Loucy (cell line): Measurements from ENCODE around the gene CXorf49B.
"Not testable (repeated sequence)": the region's sequence is repeated elsewhere in the genome, so short reads cannot be mapped to it uniquely, and the experiment has no call there.

ENCODE experiments used
- H2AFZ ChIP-seq: fragments of 200-600 bp; sonication (generic); 2 replicates; pipeline ENCODE4 v1.6.0; 2016; ENCODE audit warnings: antibody characterized with exemption, mild to moderate bottlenecking, low read length, moderate library complexity
- H3F3A ChIP-seq: fragments of 200-600 bp; 2 replicates; pipeline ENCODE4 v1.6.0; 2016; ENCODE audit warnings: antibody characterized with exemption, low read depth, mild to moderate bottlenecking
- H3K27me3 ChIP-seq: fragments of 200-600 bp; sonication (generic); 2 replicates; pipeline ENCODE4 v1.6.1; 2014; ENCODE audit warnings: low read length, mild to moderate bottlenecking; ENCODE audit not compliant: insufficient read depth, poor library complexity, severe bottlenecking
- H3K36me3 ChIP-seq: fragments of 200-600 bp; sonication (generic); 2 replicates; pipeline ENCODE4 v1.6.1; 2016; ENCODE audit warnings: low read length; ENCODE audit not compliant: insufficient read depth
- H3K4me1 ChIP-seq: fragments of 200-600 bp; sonication (generic); 2 replicates; pipeline ENCODE4 v1.5.1; 2014; ENCODE audit warnings: low read length, mild to moderate bottlenecking; ENCODE audit not compliant: insufficient read depth, poor library complexity, severe bottlenecking
- H3K4me2 ChIP-seq: fragments of 200-600 bp; sonication (generic); 2 replicates; pipeline ENCODE4 v1.6.0; 2014; ENCODE audit warnings: antibody characterized with exemption, low read length, low read depth, mild to moderate bottlenecking; ENCODE audit not compliant: poor library complexity, severe bottlenecking
- H3K4me3 ChIP-seq: fragments of 200-600 bp; sonication (generic); 2 replicates; pipeline ENCODE4 v1.5.1; 2014; ENCODE audit warnings: low read length, mild to moderate bottlenecking, mixed read lengths; ENCODE audit not compliant: poor library complexity, severe bottlenecking
- H3K79me2 ChIP-seq: fragments of 200-600 bp; sonication (generic); 2 replicates; pipeline ENCODE4 v1.6.1; 2014; ENCODE audit warnings: low read length; ENCODE audit not compliant: insufficient read depth
- H3K9ac ChIP-seq: fragments of 200-600 bp; sonication (generic); 2 replicates; pipeline ENCODE4 v1.6.0; 2014; ENCODE audit warnings: mild to moderate bottlenecking, low read depth, low read length, moderate library complexity; ENCODE audit not compliant: poor library complexity, severe bottlenecking
- H3K9me2 ChIP-seq: fragments of 200-600 bp; sonication (generic); replicated peaks from 2 replicates; pipeline ENCODE4 v1.6.1; 2016; ENCODE audit warnings: low read depth, low read length, mixed read lengths
- H3K9me3 ChIP-seq: fragments of 200-600 bp; sonication (generic); 2 replicates; pipeline ENCODE4 v1.6.1; 2014; ENCODE audit warnings: mild to moderate bottlenecking, antibody characterized with exemption, low read length, low read depth; ENCODE audit not compliant: insufficient read depth
- H4K20me1 ChIP-seq: fragments of 200-600 bp; sonication (generic); 2 replicates; pipeline ENCODE4 v1.6.0; 2014; ENCODE audit warnings: antibody characterized with exemption, low read length, mild to moderate bottlenecking; ENCODE audit not compliant: insufficient read depth, poor library complexity, severe bottlenecking

The CXorf49B gene

DNA sequence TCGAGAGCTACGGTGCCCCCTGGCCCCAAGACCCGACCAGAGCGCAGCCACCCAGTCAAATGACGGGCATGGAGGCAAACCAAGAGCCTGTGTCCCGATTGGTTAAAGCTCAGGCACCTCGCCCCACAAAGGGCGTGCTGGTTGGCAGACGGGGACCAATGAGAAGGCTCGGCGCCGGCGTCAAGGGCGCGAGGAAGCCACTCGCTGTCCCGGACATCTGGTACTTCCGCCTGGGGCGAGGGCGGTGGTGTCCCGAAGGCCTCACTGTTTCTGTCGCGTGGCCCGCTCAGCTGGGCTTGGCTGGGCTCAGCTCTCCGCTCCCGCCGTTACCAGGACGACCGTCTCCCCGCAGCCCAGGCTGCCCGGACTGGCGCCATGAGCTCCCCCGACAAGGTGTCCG is at the start of gene CXorf49B:
TSS of gene CXorf49B (plus strand) at position 301 of the 400 bp plus-strand sequence. CDS start at position 376, 75 bp downstream.
- H3K9me2 ChIP-seq, H2AFZ ChIP-seq, H3K4me1 ChIP-seq, H3K4me3 ChIP-seq, H4K20me1 ChIP-seq, H3K9ac ChIP-seq, H3K27me3 ChIP-seq, H3K4me2 ChIP-seq, H3K79me2 ChIP-seq, H3F3A ChIP-seq, H3K36me3 ChIP-seq, H3K9me3 ChIP-seq: not testable (repeated sequence)

DNA sequence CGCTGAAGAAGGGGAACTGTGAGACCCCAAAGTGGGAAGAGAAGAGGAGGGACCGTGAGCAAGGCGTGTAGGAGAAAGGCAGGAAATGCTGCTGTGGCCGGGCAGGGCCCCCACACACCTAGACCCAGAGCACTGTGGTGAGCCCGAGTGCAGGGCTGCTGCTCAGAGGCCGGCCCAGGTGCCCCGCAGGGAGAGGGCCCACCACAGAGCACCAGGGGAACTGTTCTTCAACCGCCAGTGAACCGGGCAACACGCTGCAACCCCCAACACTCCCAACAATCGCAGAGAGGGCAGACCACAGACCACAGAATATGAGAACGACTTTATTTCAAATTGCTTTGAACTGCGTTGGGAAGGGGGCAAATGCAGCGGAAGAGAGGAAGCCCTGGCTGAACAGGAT is 49.1 kb upstream of the CXorf49B start:
- not testable (repeated sequence) for H4K20me1 ChIP-seq, H3F3A ChIP-seq, H3K27me3 ChIP-seq, H3K9me3 ChIP-seq, H3K4me1 ChIP-seq, H3K9me2 ChIP-seq, H2AFZ ChIP-seq, H3K4me2 ChIP-seq, H3K4me3 ChIP-seq, H3K79me2 ChIP-seq, H3K9ac ChIP-seq, H3K36me3 ChIP-seq

DNA sequence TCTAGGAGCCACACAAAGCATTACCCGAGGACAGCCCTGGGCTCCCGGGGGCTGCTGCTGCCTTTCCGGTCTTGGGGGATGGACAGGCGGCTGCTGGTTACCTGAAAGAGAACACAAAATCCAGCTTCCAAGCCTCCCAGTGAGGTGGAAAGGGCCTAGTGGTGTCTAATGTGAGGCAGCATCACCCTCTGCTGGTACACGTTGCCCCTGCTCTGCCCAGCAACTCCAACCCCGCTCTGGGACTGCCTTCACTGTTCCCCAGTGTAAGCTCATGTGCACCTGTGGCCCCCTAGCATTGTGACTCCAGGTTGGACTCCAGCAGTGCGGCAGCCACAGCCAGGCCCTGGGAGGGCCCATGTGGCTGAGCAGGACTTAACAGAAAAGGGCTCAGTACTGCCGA is 47.6 kb upstream of the CXorf49B start:
- H3K27me3 ChIP-seq, H3K4me1 ChIP-seq, H3K9ac ChIP-seq, H3K4me2 ChIP-seq, H3F3A ChIP-seq, H3K9me2 ChIP-seq, H3K9me3 ChIP-seq, H3K4me3 ChIP-seq, H2AFZ ChIP-seq, H4K20me1 ChIP-seq, H3K79me2 ChIP-seq, H3K36me3 ChIP-seq: not testable (repeated sequence)

DNA sequence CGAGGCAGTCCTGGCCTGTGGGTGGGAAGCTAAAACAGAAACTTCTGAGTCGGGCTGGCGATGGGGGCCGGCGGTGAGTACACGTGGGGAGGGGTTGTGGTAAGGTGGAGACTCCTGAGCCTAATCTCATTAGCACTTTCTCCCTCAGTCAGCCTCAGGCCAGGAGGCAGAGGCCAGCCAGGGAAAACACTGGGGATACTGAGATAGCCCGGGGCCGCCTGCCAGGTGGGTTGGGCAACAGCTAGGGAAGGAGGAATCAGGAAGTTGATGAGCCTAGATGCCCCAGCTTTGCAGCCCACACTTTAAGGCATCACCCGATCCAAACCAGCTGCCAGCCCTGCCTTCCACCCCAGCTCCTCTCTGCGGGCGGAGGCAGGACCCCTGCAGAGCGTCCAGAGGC is 46.8 kb upstream of the CXorf49B start:
- H2AFZ ChIP-seq, H3K36me3 ChIP-seq, H3K9me3 ChIP-seq, H3K9me2 ChIP-seq, H4K20me1 ChIP-seq, H3K9ac ChIP-seq, H3K27me3 ChIP-seq, H3K4me1 ChIP-seq, H3F3A ChIP-seq, H3K4me3 ChIP-seq, H3K79me2 ChIP-seq, H3K4me2 ChIP-seq: not testable (repeated sequence)

DNA sequence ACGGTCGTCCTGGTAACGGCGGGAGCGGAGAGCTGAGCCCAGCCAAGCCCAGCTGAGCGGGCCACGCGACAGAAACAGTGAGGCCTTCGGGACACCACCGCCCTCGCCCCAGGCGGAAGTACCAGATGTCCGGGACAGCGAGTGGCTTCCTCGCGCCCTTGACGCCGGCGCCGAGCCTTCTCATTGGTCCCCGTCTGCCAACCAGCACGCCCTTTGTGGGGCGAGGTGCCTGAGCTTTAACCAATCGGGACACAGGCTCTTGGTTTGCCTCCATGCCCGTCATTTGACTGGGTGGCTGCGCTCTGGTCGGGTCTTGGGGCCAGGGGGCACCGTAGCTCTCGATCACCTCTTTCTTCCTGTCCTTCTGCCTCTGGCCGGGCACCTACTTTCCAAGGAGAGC is 45.0 kb upstream of the CXorf49B start, which contains the start of gene CXorf49:
TSS of gene CXorf49 (minus strand) at position 101 of the 400 bp plus-strand sequence. CDS start 134 bp downstream, outside the sequence.
- not testable (repeated sequence) for H3K9me2 ChIP-seq, H3F3A ChIP-seq, H3K9ac ChIP-seq, H3K79me2 ChIP-seq, H3K36me3 ChIP-seq, H3K9me3 ChIP-seq, H3K4me1 ChIP-seq, H3K4me3 ChIP-seq, H2AFZ ChIP-seq, H3K4me2 ChIP-seq, H3K27me3 ChIP-seq, H4K20me1 ChIP-seq

DNA sequence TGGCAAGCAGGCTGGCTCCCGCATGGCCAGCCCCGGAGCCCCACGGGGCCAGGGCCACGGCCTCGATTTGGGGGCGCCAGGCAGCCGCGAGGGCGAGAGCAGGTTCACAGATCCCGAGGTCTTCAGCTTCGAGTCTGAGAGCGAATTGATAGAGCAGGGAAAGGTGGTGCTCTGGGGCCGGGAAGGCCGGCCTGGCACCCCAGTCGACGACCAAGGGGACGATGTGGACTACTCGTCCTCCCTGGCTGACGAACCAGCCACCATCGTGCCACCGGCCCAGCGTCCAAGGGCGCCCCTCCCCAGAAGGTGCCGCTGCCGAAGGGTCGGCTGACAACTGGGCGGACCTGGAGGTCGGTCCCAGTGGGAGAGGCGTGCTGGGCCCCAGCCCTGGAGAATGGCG is 44.0 kb upstream of the CXorf49B start:
- H3K4me3 ChIP-seq, H3K79me2 ChIP-seq, H3K4me2 ChIP-seq, H3K9me2 ChIP-seq, H3K27me3 ChIP-seq, H3K4me1 ChIP-seq, H3K36me3 ChIP-seq, H3K9me3 ChIP-seq, H4K20me1 ChIP-seq, H3K9ac ChIP-seq, H2AFZ ChIP-seq, H3F3A ChIP-seq: not testable (repeated sequence)

DNA sequence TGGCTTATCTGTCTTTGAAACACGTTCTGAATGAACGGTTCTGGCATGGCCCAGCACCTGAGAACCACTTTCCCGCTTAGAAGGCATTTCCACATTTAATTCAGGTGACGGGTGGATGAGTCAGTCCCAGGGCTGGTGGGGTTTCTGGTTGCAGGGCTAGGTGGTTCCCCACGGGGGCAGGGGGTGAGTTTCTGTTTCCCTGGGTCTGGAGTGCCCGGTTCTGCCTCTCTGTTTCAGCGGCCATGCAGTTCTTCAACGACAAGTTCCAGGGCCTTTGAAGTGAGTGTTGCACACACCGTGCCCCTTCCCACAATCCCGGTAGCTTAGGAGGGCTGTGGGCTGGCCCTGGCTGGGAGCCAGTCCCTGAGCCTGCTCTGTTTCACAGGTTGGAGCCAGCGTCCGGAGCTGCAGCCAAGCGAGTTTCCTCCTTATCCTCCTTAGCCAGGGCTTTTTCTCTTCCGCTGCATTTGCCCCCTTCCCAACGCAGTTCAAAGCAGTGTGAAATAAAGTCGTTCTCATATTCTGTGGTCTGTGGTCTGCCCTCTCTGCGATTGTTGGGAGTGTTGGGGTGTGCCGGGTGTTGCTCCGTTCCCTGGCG is 42.8 kb upstream of the CXorf49B start:
- H3K9me3 ChIP-seq, H3K79me2 ChIP-seq, H3K4me1 ChIP-seq, H3K4me2 ChIP-seq, H3F3A ChIP-seq, H2AFZ ChIP-seq, H3K27me3 ChIP-seq, H3K9ac ChIP-seq, H3K4me3 ChIP-seq, H4K20me1 ChIP-seq, H3K36me3 ChIP-seq, H3K9me2 ChIP-seq: not testable (repeated sequence)
